ENCODE data around the gene AMER2. TPM values are rescaled to one million over a fixed set of nuclear protein-coding genes. Genes with fewer than 3 reads are reported as not detected.

Gene AMER2
- polyA plus RNA-seq, 1 donor (not counting 4 experiments of a cell fraction or from before 2014, with no cell fraction given): not detected

DNA sequence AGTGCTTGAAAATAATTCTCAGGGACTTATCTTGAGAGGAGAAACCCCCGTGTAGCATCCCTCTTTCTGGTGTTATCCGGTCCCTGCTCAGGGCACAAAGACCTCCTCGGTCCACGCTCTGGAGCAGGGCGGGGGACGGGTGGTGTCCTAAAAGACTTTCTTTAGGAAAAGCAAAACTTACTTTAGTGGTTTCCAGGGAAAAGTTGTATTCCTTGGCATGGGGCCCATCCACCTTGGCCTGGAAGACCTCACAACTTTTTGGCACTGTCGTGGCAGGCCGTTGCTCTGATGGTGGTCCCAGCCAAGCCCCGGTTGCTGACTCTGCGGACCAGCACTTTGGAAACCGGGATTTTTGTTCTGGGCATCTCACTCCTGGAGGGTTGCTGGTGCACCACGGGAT is 2.7 kb downstream of the AMER2 start:
- H3K9me3 ChIP-seq (ENCODE audit: control insufficient read depth, low read depth, low read length): no peaks in the 10 kb centered on the region
- FAIRE-seq: no peak
- dilution Hi-C loops (cut with MboI; ENCODE audit: extremely low pct_ligation_motif_present, low sequenced_read_pairs): no loop called here

DNA sequence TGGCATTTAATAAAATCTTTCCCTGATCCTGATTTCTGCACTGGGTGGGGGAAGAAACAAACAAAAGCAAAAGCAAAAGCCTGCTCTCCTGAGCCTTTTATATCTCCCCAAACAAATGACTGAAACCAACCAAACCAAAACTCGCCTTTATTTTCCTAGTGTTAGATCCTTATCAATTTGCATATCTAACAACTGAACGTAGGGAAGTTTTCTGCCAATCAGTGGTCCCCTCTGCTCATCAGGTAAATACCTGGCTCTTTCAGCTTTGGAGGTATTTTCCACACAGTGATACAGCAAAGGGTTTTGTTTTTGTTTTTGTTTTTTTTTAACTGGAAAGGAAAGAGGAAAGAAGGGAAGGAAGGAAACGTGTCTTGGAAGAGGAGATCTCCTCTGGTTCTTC is 3.3 kb downstream of the AMER2 start:
- Histone ChIP-seq H3K36me3 (ENCODE audit: control insufficient read depth in 2 of 2, extremely low read depth in 1 of 2, insufficient read depth in 2 of 2, low read length in 2 of 2) (no peaks in the 10 kb centered on the region), H3K4me2 (ENCODE audit: control insufficient read depth, extremely low read depth, insufficient read depth, low read depth, low read length) (no peak overlapping the region), H3K79me2 (ENCODE audit: control insufficient read depth, insufficient read depth, low read length) (no peaks in the 10 kb centered on the region), H3K4me1 (ENCODE audit: control insufficient read depth, extremely low read depth, insufficient read depth, low read length) (no peaks in the 10 kb centered on the region), H2AFZ (ENCODE audit: control insufficient read depth, low read length) (no peak overlapping the region), H3K9ac (ENCODE audit: control insufficient read depth, extremely low read depth, insufficient read depth, low read length) (no peak overlapping the region), H3K4me3 (ENCODE audit: control insufficient read depth in 2 of 3, extremely low read depth in 1 of 3, insufficient read depth in 2 of 3, low read depth in 1 of 3, low read length in 3 of 3) (no peak overlapping the region), H3K27me3 (ENCODE audit: control insufficient read depth, extremely low read depth, insufficient read depth, low read length) (peaks cover 43% of the 10 kb centered on the region), H3K9me1 (ENCODE audit: control insufficient read depth, extremely low read depth, insufficient read depth, low read length) (no peaks in the 10 kb centered on the region), H4K20me1 (ENCODE audit: control insufficient read depth, extremely low read depth, insufficient read depth, low read length) (no peaks in the 10 kb centered on the region), H3K9me3 (ENCODE audit: control insufficient read depth, low read depth, low read length) (no peaks in the 10 kb centered on the region), H3K27ac (ENCODE audit: control insufficient read depth, insufficient read depth, low read length) (no peak overlapping the region)
- no peak for TF ChIP-seq EZH2 (IDR thresholded peaks at IDR 0.05; ENCODE audit: low read length)
- TF ChIP-seq, protein P1, sequence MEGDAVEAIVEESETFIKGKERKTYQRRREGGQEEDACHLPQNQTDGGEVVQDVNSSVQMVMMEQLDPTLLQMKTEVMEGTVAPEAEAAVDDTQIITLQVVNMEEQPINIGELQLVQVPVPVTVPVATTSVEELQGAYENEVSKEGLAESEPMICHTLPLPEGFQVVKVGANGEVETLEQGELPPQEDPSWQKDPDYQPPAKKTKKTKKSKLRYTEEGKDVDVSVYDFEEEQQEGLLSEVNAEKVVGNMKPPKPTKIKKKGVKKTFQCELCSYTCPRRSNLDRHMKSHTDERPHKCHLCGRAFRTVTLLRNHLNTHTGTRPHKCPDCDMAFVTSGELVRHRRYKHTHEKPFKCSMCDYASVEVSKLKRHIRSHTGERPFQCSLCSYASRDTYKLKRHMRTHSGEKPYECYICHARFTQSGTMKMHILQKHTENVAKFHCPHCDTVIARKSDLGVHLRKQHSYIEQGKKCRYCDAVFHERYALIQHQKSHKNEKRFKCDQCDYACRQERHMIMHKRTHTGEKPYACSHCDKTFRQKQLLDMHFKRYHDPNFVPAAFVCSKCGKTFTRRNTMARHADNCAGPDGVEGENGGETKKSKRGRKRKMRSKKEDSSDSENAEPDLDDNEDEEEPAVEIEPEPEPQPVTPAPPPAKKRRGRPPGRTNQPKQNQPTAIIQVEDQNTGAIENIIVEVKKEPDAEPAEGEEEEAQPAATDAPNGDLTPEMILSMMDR (optimal IDR thresholded peaks at IDR 0.05 in 1 of 3, IDR thresholded peaks at IDR 0.05 in 1 of 3, conservative IDR thresholded peaks at IDR 0.05 in 1 of 3; ENCODE audit: extremely low read depth in 1 of 3, insufficient read depth in 2 of 3, low read length in 3 of 3): no peak
- dilution Hi-C loops (cut with MboI; ENCODE audit: extremely low pct_ligation_motif_present, low sequenced_read_pairs): no loop called here
- no peak for DNase-seq (ENCODE audit: low read depth, low spot score)
- no peak for FAIRE-seq

More for the DNA sequence above, 2.7 kb downstream of the AMER2 start:
- H3K9ac ChIP-seq (ENCODE audit: control insufficient read depth, extremely low read depth, insufficient read depth, low read length): no peak overlapping the region
- H2AFZ ChIP-seq (ENCODE audit: control insufficient read depth, low read length): no peak overlapping the region
- TF ChIP-seq EZH2 (IDR thresholded peaks at IDR 0.05; ENCODE audit: low read length): no peak
- TF ChIP-seq, protein P1 (optimal IDR thresholded peaks at IDR 0.05 in 1 of 3, IDR thresholded peaks at IDR 0.05 in 1 of 3, conservative IDR thresholded peaks at IDR 0.05 in 1 of 3; ENCODE audit: extremely low read depth in 1 of 3, insufficient read depth in 2 of 3, low read length in 3 of 3): no peak
- no peak overlapping the region for H3K4me2 ChIP-seq (ENCODE audit: control insufficient read depth, extremely low read depth, insufficient read depth, low read depth, low read length)
- H3K36me3 ChIP-seq (ENCODE audit: control insufficient read depth in 2 of 2, extremely low read depth in 1 of 2, insufficient read depth in 2 of 2, low read length in 2 of 2): no peaks in the 10 kb centered on the region
- H4K20me1 ChIP-seq (ENCODE audit: control insufficient read depth, extremely low read depth, insufficient read depth, low read length): no peaks in the 10 kb centered on the region
- H3K79me2 ChIP-seq (ENCODE audit: control insufficient read depth, insufficient read depth, low read length): no peaks in the 10 kb centered on the region
- no peaks in the 10 kb centered on the region for H3K4me1 ChIP-seq (ENCODE audit: control insufficient read depth, extremely low read depth, insufficient read depth, low read length)
- peaks cover 45% of the 10 kb centered on the region for H3K27me3 ChIP-seq (ENCODE audit: control insufficient read depth, extremely low read depth, insufficient read depth, low read length)
- no peak for DNase-seq (ENCODE audit: low read depth, low spot score)
- H3K27ac ChIP-seq (ENCODE audit: control insufficient read depth, insufficient read depth, low read length): no peak overlapping the region
- no peak overlapping the region for H3K4me3 ChIP-seq (ENCODE audit: control insufficient read depth in 2 of 3, extremely low read depth in 1 of 3, insufficient read depth in 2 of 3, low read depth in 1 of 3, low read length in 3 of 3)
- no peaks in the 10 kb centered on the region for H3K9me1 ChIP-seq (ENCODE audit: control insufficient read depth, extremely low read depth, insufficient read depth, low read length)

All from keratinocyte (primary cell).